Endothelial cell of umbilical vein (primary cell): ENCODE results near the gene NR6A1. TPM values are rescaled to one million over a fixed set of nuclear protein-coding genes. Genes with fewer than 3 reads are reported as not detected.

Experiments
- BruUV-seq: library from RNA; stranded (reverse); fragments of 400-500 nt; replicated peaks from 2 replicates; lab custom pipeline; 2021; lab: Mats Ljungman, UMichigan
- CTCF ChIA-PET: fragments of 300-600, 350-600 bp; sonication (Branson Sonifier 250); formaldehyde crosslinking; loops from one replicate; lab custom pipeline; 2021; ENCODE audit warnings: antibody characterized with exemption, inconsistent platforms; lab: Charles Lee
- POLR2A ChIA-PET: fragments of 300-600, 350-600 bp; sonication (Branson Sonifier 250); formaldehyde crosslinking; loops from one replicate; lab custom pipeline; 2021; ENCODE audit warnings: antibody characterized with exemption, inconsistent platforms; lab: Charles Lee
- DNase-seq: peaks from one replicate; pipeline ENCODE4 v3.0.0-alpha.2; 2011; ENCODE audit warnings: low read depth, low spot score
- FAIRE-seq: peaks from 2 replicates; lab custom pipeline; 2011; peaks lifted over from hg19 to GRCh38; lab: Jason Lieb, UNC
- H2AFZ ChIP-seq: 2 replicates; pipeline ENCODE4 v1.6.0; 2012; ENCODE audit warnings: low read depth, low read length, control low read depth, inconsistent platforms
- H3K27ac ChIP-seq: 2 replicates; pipeline ENCODE4 v1.5.1; 2011; ENCODE audit warnings: low read depth, mild to moderate bottlenecking, control low read depth, low read length, moderate library complexity; ENCODE audit not compliant: insufficient read depth
- H3K27me3 ChIP-seq, 2 experiments: 2 replicates each; pipeline versions ENCODE4 v1.6.0 to v1.6.1; 2011; ENCODE audit warnings: low read length in 2 of 2, mixed read lengths in 1 of 2; ENCODE audit not compliant: control insufficient read depth in 2 of 2, insufficient read depth in 2 of 2
- H3K36me3 ChIP-seq, 2 experiments: 2 replicates in 1 of 2; 3 replicates in 1 of 2; pipeline ENCODE4 v1.5.1; 2011; ENCODE audit warnings: low read length in 2 of 2, mild to moderate bottlenecking in 1 of 2, moderate library complexity in 1 of 2; ENCODE audit not compliant: control insufficient read depth in 2 of 2, insufficient read depth in 2 of 2; ENCODE audit errors: extremely low read depth in 1 of 2
- H3K4me1 ChIP-seq: 3 replicates; pipeline ENCODE4 v1.5.1; 2011; ENCODE audit warnings: mild to moderate bottlenecking, low read length; ENCODE audit not compliant: control insufficient read depth, insufficient read depth; ENCODE audit errors: extremely low read depth
- H3K4me2 ChIP-seq: 2 replicates; pipeline ENCODE4 v1.6.1; 2011; ENCODE audit warnings: low read length, control low read depth, mixed read lengths; ENCODE audit not compliant: insufficient read depth
- H3K4me3 ChIP-seq, 3 experiments: fragments of 200-600 bp in 1 of 3; sonication (generic), shearing (Covaris generic) in 1 of 3; replicated peaks in 1 of 3; 2 replicates each; pipeline ENCODE4 v1.5.1; 2011 to 2016; ENCODE audit warnings: control low read depth in 3 of 3, low read length in 3 of 3, mild to moderate bottlenecking in 2 of 3, inconsistent platforms in 1 of 3, low read depth in 1 of 3, moderate library complexity in 1 of 3; ENCODE audit not compliant: insufficient read depth in 1 of 3
- H3K79me2 ChIP-seq: 2 replicates; pipeline ENCODE4 v1.6.0; 2012; ENCODE audit warnings: low read length, inconsistent platforms; ENCODE audit not compliant: control insufficient read depth, insufficient read depth
- H3K9ac ChIP-seq: replicated peaks from 2 replicates; pipeline ENCODE3; 2011; ENCODE audit warnings: low read length, control low read depth; ENCODE audit not compliant: insufficient read depth; ENCODE audit errors: extremely low read depth
- H3K9me1 ChIP-seq: replicated peaks from 3 replicates; pipeline ENCODE4 v1.6.0; 2011; ENCODE audit warnings: mild to moderate bottlenecking, low read length; ENCODE audit not compliant: control insufficient read depth, insufficient read depth; ENCODE audit errors: extremely low read depth
- H3K9me3 ChIP-seq: replicated peaks from 2 replicates; pipeline ENCODE4 v1.5.1; 2012; ENCODE audit warnings: low read length, inconsistent platforms; ENCODE audit not compliant: control insufficient read depth, insufficient read depth
- H4K20me1 ChIP-seq: replicated peaks from 2 replicates; pipeline ENCODE3; 2011; ENCODE audit warnings: mild to moderate bottlenecking, low read length; ENCODE audit not compliant: control insufficient read depth, insufficient read depth; ENCODE audit errors: extremely low read depth
- CTCF ChIP-seq, 2 donors: IDR thresholded peaks; 1 replicate in 1 of 2; 2 replicates in 1 of 2; pipeline ENCODE4 v1.5.1; 2011; ENCODE audit warnings: low read length in 2 of 2, mild to moderate bottlenecking in 2 of 2, moderate library complexity in 2 of 2, control low read depth in 1 of 2, inconsistent platforms in 1 of 2, low read depth in 1 of 2; ENCODE audit not compliant: insufficient read depth in 1 of 2; ENCODE audit errors: extremely low read depth in 1 of 2
- EZH2 ChIP-seq: IDR thresholded peaks from 2 replicates; pipeline ENCODE4 v1.6.1; 2012; ENCODE audit warnings: borderline replicate concordance, low read depth, mild to moderate bottlenecking, moderate library complexity, low read length, inconsistent platforms; ENCODE audit not compliant: severe bottlenecking
- FOS ChIP-seq: IDR thresholded peaks from 2 replicates; pipeline ENCODE4 v1.6.1; 2011; ENCODE audit warnings: mild to moderate bottlenecking, low read length, moderate library complexity, borderline replicate concordance; ENCODE audit not compliant: insufficient read depth
- GATA2 ChIP-seq: IDR thresholded peaks from 2 replicates; pipeline ENCODE4 v1.7.0; 2011; ENCODE audit warnings: low read depth, mild to moderate bottlenecking, moderate library complexity, mixed read lengths, low read length; ENCODE audit not compliant: insufficient read length, insufficient read depth
- JUN ChIP-seq: IDR thresholded peaks from 2 replicates; pipeline ENCODE4 v1.6.1; 2011; ENCODE audit warnings: borderline replicate concordance, low read depth; ENCODE audit not compliant: insufficient read length, insufficient read depth
- MYC ChIP-seq: IDR thresholded peaks from one replicate; pipeline ENCODE4 v1.6.1; 2011; ENCODE audit warnings: mild to moderate bottlenecking, low read depth, low read length
- POLR2A ChIP-seq: IDR thresholded peaks from 2 replicates; pipeline ENCODE4 v1.6.1; 2012; ENCODE audit warnings: low read depth, mild to moderate bottlenecking, control low read depth, low read length
- POLR2AphosphoS5 ChIP-seq: IDR thresholded peaks from 2 replicates; pipeline ENCODE4 v1.6.1; 2012; ENCODE audit warnings: low read depth, mild to moderate bottlenecking, control low read depth, low read length, moderate library complexity; ENCODE audit not compliant: insufficient read depth
- dilution Hi-C: fragments of 300-500 bp; cut with MboI; formaldehyde crosslinking; loops from one replicate; pipeline ENCODE4 v1.15.0; 2019; ENCODE audit warnings: low sequenced_read_pairs; ENCODE audit not compliant: extremely low pct_ligation_motif_present
- intact Hi-C: fragments of 100-400 bp; cut with micrococcal nuclease; formaldehyde crosslinking; loops from one replicate; pipeline ENCODE4 v1.10.0; 2022
- polyA plus RNA-seq, 4 experiments: library from polyadenylated mRNA; depleted of rRNA in 3 of 4; stranded (reverse) in 3 of 4; unstranded in 1 of 4; fragments of >200 nt; gene quantifications; 2 replicates each; pipeline versions ENCODE4 v1.2.1 to v1.2.3, GENCODE V29; 2011 to 2012; ENCODE audit warnings: missing spikeins in 1 of 4
- total RNA-seq: library from RNA; stranded (reverse); gene quantifications from 2 replicates; pipeline ENCODE4 v1.2.3, GENCODE V29; 2021
- TF ChIP-seq, protein P1 (sequence below): IDR thresholded peaks from 2 replicates; pipeline ENCODE4 v1.6.1; 2011; ENCODE audit not compliant: insufficient read depth, insufficient read length

NR6A1 gene
- total and polyA plus RNA-seq, 2 donors (not counting 3 experiments of a cell fraction or from before 2014, with no cell fraction given), result 0.17 to 1.2 TPM

- intact Hi-C loops, result no loop called here
- Histone ChIP-seq H4K20me1 (no peaks in the 10 kb centered on the region), H3K27me3 (peaks cover 32% of the 10 kb centered on the region in 2 experiments), H3K27ac (no peak overlapping the region), H3K36me3 (no peaks in the 10 kb centered on the region), H3K9me3 (no peaks in the 10 kb centered on the region), H3K9ac (no peak overlapping the region), H3K79me2 (no peaks in the 10 kb centered on the region), H3K4me2 (no peak overlapping the region), H2AFZ (no peak overlapping the region), H3K9me1 (no peaks in the 10 kb centered on the region), H3K4me3 (no peak overlapping the region), H3K4me1 (no peaks in the 10 kb centered on the region)
- no TSS peak for BruUV-seq
- dilution Hi-C loops, result no loop called here
- POLR2A ChIA-PET, result no interaction called here
- CTCF ChIA-PET, result interaction anchor here (1.4 to 2.0 kb wide), 3 partner anchors 10 to 21 kb away, joined by 3 to 15 read pairs (median 5); no protein-coding TSS in a partner anchor
- no peak for FAIRE-seq
- TF ChIP-seq JUN (no peak), GATA2 (no peak), MYC (no peak), FOS (no peak), EZH2 (no peak), POLR2A (no peak), POLR2AphosphoS5 (no peak), CTCF (IDR thresholded peaks at IDR 0.05; ENCODE audit: extremely low read depth in 1 of 2, insufficient read depth in 1 of 2, low read depth in 1 of 2, low read length in 2 of 2) (no peak)
- TF ChIP-seq, protein P1, sequence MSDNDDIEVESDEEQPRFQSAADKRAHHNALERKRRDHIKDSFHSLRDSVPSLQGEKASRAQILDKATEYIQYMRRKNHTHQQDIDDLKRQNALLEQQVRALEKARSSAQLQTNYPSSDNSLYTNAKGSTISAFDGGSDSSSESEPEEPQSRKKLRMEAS, result no peak
- DNase-seq, result no peak
Measured at GRCh38 chr9:124596172-124596839, 174.8 kb downstream of the NR6A1 start.
